NCI-H2227 (cell line): ENCODE measurements around the gene USF1.
"Not testable (repeated sequence)": the region's sequence is repeated elsewhere in the genome, so short reads cannot be mapped to it uniquely, and the experiment has no call there.

Experiments
- DNase-seq: peaks from one replicate; lab custom pipeline; 2025; ENCODE audit not compliant: unreplicated experiment; lab: John Stamatoyannopoulos, UW

USF1 gene

DNA sequence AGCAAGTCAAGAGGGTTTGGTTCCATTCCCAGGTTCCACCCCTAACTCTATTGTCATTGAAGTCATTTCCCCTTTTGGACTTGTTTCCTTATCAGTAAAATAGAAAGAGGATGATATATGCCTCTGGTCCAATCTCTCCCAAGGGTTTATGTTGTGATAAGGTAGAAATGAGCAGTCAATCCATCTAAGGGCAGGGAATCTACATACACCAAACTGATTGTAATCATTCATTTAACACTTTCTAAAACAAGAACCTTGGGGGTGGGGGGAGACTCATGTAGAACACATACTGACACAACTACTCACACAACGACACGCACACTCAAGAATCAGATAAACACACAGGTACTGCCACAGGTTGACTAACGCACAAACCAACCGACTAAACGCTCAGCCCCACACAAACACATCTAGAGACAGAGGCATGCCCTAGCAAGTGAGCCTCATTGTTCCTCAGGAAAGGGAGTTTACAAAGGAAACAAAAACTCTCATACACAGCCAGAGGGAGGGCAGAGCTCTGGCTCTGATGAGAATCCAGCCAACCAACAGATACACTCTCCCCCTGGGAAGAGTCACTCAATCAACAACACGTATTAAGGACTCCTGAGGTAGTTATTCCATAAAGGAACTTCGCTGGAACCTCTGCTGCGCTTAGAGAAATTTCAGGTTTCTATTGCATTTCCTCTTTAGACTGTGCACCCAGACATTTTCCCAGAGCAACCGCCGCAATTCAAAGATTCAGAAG is 25.9 kb downstream of the USF1 start:
- DNase-seq: no peak

DNA sequence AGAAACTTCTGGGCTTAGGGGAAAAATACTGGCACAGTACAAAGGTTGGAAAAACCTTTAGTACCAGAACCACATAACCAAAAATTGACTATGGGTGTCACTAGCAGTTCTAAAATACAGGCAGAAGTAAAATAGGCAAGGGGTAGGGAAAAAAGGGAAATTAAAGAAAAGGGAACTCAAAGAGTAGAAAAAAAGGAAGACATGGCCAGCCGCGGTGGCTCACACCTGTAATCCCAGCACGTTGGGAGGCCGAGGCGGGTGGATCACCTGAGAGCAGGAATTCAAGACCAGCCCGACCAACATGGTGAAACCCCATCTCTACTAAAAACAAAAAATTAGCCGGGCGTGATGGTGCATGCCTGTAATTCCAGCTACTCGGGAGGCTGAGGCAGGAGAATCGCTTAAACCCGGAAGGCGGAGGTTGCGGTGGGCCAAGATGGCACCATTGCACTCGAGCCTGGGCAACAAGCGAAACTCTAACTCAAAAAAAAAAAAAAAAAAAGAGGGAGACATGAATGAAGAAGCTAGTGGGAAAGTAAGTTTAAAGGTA is 26.6 kb downstream of the USF1 start:
- DNase-seq: not testable (repeated sequence)

DNA sequence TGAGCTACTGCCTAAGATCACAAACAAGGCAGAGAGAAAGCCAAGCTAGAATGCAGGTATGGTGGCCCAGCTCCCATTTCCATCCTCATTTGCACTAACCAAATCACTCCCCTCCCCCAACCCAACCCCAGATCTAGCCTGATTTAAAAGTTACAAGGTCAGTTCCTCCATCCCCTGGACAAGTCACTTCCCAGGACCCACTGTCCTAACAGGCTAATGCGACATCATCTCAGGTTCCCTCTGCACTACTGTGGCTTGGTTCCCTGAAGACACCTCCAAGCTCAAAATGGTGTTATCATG is 27.2 kb downstream of the USF1 start:
- no peak for DNase-seq

DNA sequence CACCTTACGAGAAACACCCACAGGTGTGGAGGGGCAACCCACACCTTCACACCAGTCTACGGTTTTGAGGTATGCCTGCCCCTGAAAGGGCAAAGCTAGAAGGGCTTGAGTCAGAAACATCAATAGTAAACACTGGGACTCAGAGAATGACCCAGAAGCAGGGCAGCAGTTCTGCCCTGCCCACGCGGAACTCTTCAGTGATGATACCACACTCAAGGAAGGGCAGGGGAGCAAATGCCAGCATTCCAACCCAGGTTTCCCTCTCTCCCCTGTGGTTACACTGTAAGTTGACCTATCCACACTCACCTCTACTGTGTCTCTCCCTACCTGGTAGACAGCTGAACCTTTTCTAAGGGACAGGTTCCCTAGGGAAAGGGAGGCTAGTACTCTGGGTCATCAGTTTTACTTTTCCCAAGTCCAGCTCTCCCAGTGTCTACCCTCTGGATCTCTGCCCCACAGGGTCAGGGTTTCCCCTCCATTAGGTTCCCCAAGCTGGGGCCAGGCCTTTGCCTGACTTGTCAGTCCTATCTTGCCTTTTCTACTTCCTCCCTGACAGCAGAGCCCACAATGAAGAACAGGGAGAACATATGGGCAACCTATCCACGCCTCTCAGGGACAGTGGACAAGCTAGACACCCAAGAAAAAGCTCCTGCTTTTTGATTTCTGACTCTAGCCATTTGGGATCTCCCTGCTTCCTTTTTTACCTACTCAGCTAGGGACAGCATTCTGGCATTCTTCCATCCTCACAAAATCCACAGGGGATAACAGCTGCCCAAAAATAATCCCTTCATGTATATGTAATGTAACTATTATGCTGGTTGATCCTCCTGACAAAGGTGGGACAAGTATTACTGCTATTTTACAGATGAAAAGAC is 27.8 kb downstream of the USF1 start:
- DNase-seq: no peak

DNA sequence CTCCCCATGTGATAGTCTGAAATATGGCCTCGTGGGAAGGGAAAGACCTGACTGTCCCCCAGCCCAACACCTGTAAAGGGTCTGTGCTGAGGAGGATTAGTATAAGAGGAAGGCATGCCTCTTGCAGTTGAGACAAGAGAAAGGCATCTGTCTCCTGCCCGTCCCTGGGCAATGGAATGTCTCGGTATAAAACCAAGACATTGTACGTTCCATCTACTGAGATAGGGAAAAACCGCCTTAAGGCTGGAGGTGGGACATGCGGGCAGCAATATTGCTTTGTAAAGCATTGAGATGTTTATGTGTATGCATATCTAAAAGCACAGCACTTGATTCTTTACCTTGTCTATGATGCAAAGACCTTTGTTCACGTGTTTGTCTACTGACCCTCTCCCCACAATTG is 28.6 kb downstream of the USF1 start:
- DNase-seq: not testable (repeated sequence)

DNA sequence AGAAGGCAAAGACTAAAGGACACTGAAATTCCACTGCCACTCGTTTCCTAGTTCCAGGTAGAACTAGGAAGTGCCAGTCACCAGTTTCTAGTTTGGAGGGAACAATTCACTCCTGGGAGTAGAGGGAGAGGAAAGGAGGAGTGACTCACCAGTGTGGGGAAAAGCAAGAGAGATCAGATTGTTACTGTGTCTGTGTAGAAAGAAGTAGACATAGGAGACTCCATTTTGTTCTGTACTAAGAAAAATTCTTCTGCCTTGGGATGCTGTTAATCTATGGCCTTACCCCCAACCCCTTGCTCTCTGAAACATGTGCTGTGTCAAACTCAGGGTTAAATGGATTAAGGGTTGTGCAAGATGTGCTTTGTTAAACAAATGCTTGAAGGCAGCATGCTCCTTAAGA is 29.1 kb downstream of the USF1 start:
- DNase-seq: not testable (repeated sequence)

DNA sequence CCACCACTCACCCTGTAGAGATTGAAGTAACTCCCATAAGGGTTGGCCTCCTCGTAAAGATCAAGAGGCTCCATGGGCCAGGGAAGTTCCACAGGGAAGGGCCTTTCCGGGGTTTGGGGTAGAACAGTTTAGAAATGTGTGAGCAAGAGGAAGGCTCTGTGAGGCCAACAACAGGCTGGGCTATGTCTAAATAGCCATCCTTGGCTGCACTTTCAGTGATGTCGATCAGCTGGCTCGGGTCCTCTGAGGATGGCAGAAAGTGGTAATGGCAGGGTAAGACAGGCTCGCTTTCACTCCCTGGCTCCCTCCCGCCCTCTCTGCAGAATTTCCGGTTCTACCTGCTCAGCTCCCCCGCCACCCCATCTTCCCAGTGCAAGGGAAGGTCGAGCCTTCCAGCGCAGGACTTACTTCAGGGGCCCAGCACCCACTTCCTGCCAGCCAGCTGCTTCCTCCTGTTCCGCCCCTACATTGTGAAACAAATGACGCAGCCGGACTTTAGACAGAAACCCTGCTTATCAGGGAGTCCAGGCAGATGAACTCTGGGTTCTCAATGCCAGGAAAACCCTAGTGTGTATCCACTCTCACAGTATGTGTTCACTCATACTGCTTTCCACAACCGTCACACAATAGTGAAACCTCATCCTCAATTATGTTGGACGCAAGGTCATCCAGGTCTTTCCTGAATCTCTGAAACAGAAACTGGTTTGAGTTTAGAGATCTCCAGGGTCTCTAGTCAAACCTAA is 32.1 kb downstream of the USF1 start:
- peak; percentile 73 for DNase-seq

DNA sequence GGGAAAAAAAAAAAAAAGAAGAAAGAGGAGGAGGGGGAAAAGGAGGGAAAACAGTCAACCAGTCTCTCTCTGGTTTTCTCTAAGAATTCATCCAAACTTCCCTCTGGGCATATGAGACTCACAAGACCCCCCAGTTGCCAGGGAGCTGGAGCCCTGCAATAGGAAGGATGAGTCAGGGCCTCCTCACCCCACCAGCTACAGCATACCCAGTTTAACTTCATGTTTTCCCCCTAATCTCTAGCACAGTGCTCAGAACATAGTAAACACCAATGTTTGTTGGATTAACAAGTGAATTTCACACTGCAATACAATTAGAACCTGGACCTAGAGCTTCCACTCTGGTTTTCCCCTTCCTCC is 32.7 kb downstream of the USF1 start:
- no peak for DNase-seq

DNA sequence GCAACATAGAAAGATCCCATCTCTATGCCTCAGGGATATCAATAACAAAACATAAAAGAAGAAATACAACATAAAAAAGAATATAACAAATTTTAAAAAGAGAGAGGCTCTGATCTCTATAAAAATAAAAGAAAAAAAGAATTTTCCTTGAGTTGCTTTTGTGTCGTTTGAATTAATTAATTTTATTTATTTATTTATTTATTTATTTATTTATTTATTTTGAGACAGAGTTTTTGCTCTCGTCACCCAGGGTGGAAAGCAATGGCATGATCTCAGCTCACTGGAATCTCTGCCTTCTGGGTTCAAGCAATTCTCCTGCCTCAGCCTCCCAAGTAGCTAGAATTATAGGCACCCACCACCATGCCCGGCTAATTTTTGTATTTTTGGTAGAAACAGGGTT is 33.4 kb downstream of the USF1 start:
- no peak for DNase-seq

DNA sequence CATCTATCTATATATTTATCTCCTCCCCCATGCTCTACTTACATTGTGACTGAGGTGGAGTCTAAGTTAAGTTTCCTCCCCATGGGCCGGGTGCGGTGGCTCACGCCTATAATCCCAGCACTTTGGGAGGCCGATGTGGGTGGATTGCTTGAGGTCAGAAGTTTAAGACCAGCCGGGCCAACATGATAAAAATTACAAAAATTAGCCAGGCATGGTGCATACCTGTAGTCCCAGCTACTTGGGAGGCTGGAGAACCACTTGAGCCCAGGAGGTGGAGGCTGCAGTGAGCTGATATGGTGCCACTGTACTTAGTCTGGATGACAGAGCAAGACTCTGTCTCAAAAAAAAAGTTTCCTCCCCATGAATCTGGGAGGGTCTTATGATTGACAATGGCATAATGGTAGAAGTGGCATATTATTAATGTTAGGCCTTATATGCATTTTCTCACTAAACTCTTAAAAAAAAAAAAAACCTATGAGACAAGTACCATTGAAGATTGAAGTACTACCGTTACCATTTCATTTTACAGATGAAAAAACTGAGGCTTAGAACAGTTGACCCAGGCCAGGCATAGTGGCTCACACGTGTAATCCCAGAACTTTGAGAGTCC is 36.1 kb downstream of the USF1 start:
- no peak for DNase-seq

DNA sequence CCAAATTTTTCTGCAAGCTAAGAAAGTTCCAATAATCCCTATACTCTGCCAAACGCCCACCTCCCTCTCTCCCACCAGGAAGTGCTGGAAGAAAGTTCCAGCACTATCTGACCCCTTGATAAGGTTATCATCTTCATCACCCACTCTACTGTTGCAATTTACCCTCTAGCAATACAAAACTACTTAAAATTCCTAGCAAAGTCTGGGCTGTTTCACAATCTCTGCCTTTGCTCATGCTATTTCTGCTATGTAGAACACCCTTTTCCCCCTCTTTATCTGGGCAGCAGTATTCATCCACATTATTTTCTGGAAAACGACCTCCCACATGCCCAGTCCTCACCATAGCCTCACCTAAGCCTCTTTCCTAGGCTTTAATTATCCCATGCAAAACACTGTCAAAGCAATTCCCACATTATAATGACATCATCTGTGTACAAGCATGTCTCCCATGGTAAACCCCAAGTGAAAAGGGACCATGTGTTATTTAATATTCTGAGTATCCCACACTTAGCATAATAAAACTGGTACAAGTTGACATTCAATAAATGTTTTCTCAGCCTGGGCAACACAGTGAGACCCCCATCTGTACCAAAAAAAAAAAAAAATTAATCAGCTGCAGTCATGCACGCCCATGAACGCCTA is 36.8 kb downstream of the USF1 start:
- DNase-seq: no peak

DNA sequence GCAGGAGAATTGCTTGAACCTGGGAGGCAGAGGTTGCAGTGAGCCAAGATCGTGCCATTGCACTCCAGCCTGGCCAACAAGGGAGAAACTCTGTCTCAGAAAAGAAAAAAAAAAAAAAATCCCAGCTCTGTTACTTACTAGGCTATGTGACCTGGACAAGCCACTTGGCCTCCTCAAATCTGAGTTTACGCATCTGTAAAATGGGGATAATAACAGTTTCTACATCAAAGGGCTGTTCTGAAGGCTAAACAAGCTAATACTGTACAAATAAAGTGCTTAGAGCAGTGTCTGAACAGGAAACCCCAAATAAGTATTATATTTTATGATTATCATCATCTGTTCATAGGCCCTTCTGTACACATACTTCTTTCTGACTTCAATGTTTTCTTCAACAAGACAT is 38.4 kb downstream of the USF1 start:
- no peak for DNase-seq

DNA sequence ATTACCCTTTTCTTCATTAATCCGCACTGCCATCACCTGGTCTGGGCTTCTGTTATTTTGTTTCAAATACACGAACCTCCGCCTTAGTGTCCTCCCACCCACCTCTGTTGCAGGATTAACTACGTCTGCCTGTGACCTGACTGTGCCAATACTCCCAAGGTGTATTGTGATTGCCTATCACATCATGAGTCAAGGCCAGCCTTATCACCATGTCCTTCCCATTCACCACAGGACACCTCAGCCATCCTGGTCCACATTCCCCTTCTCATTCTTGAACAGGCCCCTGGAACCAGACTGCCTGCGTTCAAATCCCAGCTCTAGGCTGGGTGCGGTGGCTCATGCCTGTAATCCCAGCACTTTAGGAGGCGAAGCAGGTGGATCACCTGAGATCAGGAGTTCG is 39.2 kb downstream of the USF1 start:
- DNase-seq: no peak

DNA sequence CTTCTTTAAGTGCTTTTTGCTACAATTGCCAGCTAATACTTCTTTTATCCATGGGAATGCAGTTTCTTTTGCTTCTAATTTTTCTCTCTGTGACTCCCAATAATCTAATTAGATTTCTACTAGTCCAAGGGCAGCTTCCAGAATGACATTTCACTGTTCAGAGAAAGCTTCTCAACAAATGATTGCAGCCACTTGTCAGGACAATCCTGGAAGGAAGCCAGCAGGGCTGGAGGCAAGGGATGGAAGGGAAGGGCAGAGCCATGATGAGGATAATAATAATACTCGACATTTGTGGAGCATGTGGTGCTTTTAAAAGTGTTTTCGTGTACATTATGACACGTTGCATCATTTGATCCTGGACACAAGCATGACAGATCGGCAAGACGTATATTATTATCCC is 44.3 kb downstream of the USF1 start:
- DNase-seq: peak; percentile 94

DNA sequence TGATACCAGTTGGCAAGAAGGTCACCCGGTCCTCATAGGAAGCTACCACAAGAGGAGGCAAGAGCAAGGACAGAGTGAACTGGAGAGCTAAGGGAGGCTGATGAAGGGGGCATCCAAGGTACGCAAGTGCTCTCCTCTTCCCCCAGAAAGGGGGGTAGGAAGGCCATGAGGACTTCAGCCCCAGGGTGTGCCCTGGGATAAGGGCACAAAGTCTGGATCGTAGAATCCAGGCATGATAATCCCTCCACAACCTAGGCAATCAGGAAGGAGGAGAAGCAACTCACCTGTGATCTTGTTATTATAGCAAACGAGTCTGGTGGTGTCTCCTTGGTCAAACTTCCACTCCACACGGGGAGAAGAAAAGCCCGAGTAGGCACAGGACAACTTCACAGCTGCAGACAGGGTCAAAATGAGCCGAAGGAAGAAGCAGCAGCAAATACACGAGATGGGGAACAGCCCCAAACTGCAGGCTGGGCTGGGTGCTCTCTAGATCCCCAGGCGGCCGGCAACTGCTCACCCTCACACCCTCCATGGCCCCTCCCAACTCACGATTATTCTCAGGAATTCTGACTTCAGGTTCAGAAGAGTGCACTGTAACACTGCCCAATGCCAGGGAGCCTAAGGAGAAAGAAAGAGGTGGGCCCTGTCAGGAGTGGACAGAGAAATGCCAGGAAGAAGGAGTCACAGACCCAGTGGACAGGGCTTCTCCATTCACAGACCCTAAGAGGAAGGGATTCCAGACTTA is 44.9 kb downstream of the USF1 start:
- no peak for DNase-seq

DNA sequence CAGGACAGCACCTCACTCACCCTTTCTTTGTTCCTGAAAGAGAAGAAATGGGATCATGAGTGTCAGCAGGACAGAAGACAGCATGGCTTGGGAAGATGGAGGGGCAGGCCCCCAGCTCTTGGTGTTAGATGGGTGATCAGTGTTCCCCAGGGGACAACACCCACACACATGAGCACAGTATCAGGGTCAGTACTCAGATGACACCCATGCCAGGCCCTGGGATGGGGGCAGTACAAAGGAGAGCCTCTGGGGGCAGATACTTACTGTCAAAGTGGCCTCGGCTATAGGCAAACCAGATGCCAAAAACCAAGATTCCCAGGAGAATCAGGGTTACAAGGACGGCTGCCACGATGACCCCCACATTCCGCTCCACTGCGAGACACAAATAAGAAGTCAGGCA is 46.4 kb downstream of the USF1 start:
- no peak for DNase-seq

DNA sequence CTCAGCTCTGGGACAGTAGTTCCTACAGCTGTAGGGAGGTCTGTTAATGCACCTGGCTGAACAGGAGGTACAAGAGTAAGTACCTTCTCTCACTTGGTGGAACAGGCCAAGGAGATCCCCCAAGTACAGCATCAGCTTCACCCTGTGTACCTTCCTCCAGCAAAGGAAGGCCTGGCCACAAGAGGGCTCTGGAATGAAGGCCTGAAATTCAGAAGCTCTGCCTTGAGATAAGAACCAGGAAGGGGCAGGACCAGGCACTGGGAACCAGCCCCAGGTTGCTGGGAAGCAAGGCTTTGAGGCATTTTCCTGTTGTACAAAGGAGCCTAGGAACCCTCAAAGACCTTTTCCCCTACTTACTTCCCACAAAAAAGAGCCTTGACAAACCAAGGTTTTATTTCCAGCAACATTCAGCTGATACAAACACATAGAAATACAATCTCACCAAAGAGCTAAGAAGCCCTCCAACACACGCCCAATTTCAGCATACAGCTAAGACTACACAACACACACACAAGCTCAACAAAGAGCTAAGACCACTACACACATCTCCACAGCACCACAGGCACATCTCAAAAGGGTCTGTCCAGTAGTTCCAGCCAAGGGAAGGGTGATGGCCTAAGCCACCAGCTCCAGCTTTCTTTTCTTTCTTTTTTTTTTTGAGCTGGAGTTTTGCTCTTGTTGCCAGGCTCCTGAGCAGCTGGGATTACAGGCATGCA is 48.3 kb downstream of the USF1 start:
- DNase-seq: peak; percentile 69

DNA sequence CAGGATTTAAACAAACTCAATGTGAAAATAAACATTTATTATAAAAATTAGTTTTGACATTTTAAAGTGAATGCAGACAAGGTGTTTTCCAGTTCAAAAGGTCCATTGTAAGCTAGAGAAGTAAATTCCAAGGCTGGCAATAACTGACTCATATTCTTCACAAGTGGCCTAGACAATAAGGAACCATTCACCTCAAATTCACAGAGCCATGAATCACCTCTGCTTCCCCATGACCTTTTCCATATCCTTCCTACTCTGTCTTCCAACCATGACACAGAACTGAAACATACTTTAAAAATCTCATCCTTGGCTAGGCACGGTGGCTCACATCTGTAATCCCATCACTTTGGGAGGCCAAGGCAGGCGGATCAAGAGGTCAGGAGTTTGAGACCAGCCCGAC is 49.6 kb downstream of the USF1 start:
- DNase-seq: no peak

DNA sequence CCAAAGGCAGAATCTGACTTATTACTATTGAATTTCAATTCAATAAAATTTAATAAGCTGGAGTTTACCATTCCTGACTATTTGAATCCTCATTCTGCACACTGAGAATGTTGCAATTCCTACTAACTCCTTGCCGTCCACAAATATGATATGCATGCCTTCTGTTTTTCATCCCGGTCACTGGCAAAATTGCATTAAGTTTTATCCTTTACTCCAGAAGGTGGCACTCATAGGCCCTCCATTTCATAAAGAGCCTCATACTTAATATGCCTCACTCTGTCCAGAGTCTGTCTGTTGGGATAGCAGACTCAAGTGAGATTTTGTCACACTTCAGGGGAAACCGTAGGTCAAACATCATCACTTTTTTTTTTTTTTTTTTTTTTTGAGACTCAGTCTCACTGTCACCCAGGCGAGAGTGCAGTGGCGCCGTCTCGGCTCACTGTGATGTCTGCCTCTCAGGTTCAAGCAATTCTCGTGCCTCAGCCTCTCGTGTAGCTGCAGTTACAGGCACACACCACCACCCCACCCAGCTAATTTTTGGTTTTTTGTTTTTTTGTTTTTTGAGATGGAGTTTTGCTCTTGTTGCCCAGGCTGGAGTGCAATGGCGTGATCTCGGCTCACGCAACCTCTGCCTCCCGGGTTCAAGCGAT is 52.1 kb downstream of the USF1 start:
- peak; percentile 8 for DNase-seq
